RWPE2 (cell line): Measurements from ENCODE around the gene ST3GAL3.

Experiments
- ATAC-seq: fragments of 200-7000 bp; cut with Tn5 transposase; 3 replicates; pipeline ENCODE4 v1.9.1; 2021; ENCODE audit warnings: low read depth
- DNase-seq: peaks from one replicate; pipeline ENCODE4 v3.0.0-alpha.2; 2020; ENCODE audit warnings: low spot score
- H3K27ac ChIP-seq: fragments of 450-650 bp; 2 replicates; pipeline ENCODE4 v1.5.1; 2017; ENCODE audit warnings: mild to moderate bottlenecking; ENCODE audit not compliant: poor library complexity, severe bottlenecking
- H3K27me3 ChIP-seq: fragments of 250-450 bp; sonication (Bioruptor Pico); 2 replicates; pipeline ENCODE4 v1.5.1; 2021; ENCODE audit warnings: mild to moderate bottlenecking, moderate library complexity; ENCODE audit not compliant: insufficient read depth, poor library complexity, severe bottlenecking
- H3K36me3 ChIP-seq: fragments of 250-450 bp; sonication (Bioruptor Pico); 2 replicates; pipeline ENCODE4 v1.5.1; 2020; ENCODE audit warnings: low read depth, mild to moderate bottlenecking, moderate library complexity
- H3K4me1 ChIP-seq: fragments of 250-450 bp; sonication (Bioruptor Pico); 2 replicates; pipeline ENCODE4 v1.5.1; 2021; ENCODE audit warnings: mild to moderate bottlenecking, moderate library complexity; ENCODE audit not compliant: insufficient read depth, poor library complexity, severe bottlenecking
- H3K4me3 ChIP-seq: fragments of 250-450 bp; sonication (Bioruptor Pico); 2 replicates; pipeline ENCODE4 v1.5.1; 2021; ENCODE audit warnings: mild to moderate bottlenecking, moderate library complexity; ENCODE audit not compliant: severe bottlenecking
- H3K9me3 ChIP-seq: fragments of 250-450 bp; sonication (Bioruptor Pico); 2 replicates; pipeline ENCODE4 v1.5.1; 2021; ENCODE audit warnings: mild to moderate bottlenecking, moderate library complexity; ENCODE audit not compliant: severe bottlenecking
- CTCF ChIP-seq: fragments of 450-650 bp; IDR thresholded peaks from one replicate; pipeline ENCODE4 v1.5.1; 2017; ENCODE audit warnings: mild to moderate bottlenecking, moderate library complexity; ENCODE audit not compliant: poor library complexity, severe bottlenecking

Gene ST3GAL3

GRCh38 chr1:43978551-43979260, 271.4 kb downstream of the ST3GAL3 start, which contains the start of gene B4GALT2:
TSS of gene B4GALT2 (plus strand) at chr1:43979210. CDS start at chr1:43981161, 1,951 bp downstream.
- peaks cover 40% of the 10 kb centered on the region for H3K36me3 ChIP-seq
- peak within 1 kb of the TSS; percentile 66 for H3K4me3 ChIP-seq
- ATAC-seq (no peak), DNase-seq (no peak)
- peaks cover 10% of the 10 kb centered on the region for H3K4me1 ChIP-seq
- peak within 1 kb of the TSS; percentile 91 for H3K27ac ChIP-seq
- H3K27me3 ChIP-seq, result no peaks in the 10 kb centered on the region
- no peak for TF ChIP-seq CTCF
- H3K9me3 ChIP-seq, result no peaks in the 10 kb centered on the region

- ATAC-seq, result no peak
- Histone ChIP-seq H3K36me3 (peaks cover 44% of the 10 kb centered on the region), H3K27me3 (no peaks in the 10 kb centered on the region), H3K4me1 (peaks cover 10% of the 10 kb centered on the region), H3K4me3 (peak overlapping the region; percentile 66), H3K9me3 (no peaks in the 10 kb centered on the region), H3K27ac (peak overlapping the region; percentile 91)
- TF ChIP-seq CTCF, result no peak
- no peak for DNase-seq
Observed at GRCh38 chr1:43979261-43979527, 271.9 kb downstream of the ST3GAL3 start.

GRCh38 chr1:43979528-43980254, 272.4 kb downstream of the ST3GAL3 start:
- TF ChIP-seq CTCF, result no peak
- H3K4me1 ChIP-seq, result peaks cover 10% of the 10 kb centered on the region
- peak; percentile 84 for DNase-seq
- peak overlapping the region; percentile 66 for H3K4me3 ChIP-seq
- H3K9me3 ChIP-seq, result no peaks in the 10 kb centered on the region
- ATAC-seq, result peak; percentile 37
- H3K27me3 ChIP-seq, result no peaks in the 10 kb centered on the region
- H3K36me3 ChIP-seq, result peaks cover 47% of the 10 kb centered on the region
- peak overlapping the region; percentile 91 for H3K27ac ChIP-seq

- H3K4me1 ChIP-seq, result peaks cover 10% of the 10 kb centered on the region
- ATAC-seq (peak; percentile 62), DNase-seq (no peak)
- H3K27me3 ChIP-seq, result no peaks in the 10 kb centered on the region
- peak overlapping the region; percentile 91 for H3K27ac ChIP-seq
- H3K36me3 ChIP-seq, result peaks cover 52% of the 10 kb centered on the region
- TF ChIP-seq CTCF, result no peak
- H3K4me3 ChIP-seq, result peak overlapping the region; percentile 66
- no peaks in the 10 kb centered on the region for H3K9me3 ChIP-seq
Observed at GRCh38 chr1:43980255-43981134, 273.2 kb downstream of the ST3GAL3 start.
